HG03521 (cell line): ENCODE measurements around the gene DLG2.

Experiments used
- ATAC-seq: cut with Tn5 transposase; IDR thresholded peaks from one replicate; pipeline ENCODE4 v1.9.1; 2021; ENCODE audit warnings: mild to moderate bottlenecking, moderate library complexity; ENCODE audit not compliant: unreplicated experiment

Gene DLG2

GRCh38 chr11:84719935-84720577, 907.1 kb downstream of the DLG2 start:
- ATAC-seq = no peak

DNA sequence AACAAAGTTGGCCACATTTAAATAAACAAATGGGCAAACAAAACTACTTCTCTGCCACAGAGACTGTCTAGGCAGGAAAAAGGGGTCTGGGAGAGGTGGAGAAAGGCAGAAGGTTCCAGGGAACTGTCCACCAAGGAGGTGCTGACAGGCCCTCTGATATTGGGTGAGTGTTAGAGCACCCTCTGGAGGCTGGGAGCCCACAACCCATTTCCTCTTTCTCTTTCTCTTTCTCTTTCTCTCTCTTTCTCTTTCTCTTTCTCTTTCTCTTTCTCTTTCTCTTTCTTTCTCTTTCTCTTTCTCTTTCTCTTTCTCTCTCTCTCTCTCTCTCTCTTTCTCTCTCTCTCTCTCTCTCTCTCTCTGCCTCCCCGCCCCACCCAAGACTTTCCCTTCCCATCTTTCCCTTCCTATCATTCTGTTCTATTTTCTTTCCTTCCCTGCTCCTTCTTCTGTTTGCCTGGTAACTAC, 912.8 kb downstream of the DLG2 start:
- peak; percentile 88 for ATAC-seq

DNA sequence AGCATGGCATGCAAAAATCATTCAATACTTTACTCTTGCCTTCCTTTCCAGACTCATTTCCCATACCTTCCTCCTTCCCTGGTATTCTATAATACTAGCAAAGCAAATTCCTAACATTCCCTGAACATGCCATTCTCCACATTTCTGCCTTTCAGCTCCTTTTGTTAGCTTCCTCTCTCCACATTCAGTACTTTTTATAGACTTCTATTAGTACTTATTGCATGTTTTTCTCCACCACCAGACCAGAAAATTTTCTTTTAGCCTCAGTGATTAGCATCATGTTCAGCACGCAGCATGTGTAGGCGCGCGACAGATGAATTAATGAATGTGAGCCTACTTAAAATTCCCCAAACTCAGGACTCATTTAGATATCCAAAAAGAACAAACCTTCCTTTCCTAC, 935.3 kb downstream of the DLG2 start:
- no peak for ATAC-seq

DNA sequence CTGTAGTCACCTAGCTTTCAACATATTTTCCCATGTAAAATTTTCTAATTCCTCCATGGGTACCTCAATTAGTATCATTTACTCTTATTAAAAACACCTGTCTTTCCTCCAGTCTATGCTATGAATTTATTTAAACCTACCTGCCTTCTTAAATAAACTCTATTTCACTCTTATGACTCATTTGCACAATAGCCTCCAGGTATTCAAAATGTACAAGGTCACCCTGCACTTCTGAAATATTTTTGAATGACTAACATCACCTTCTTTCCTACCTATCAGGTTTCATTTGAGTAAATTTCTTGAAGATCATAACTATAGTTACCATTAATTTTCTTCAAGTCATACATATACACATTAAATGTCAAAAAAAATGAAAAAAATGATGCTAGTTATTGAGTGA, 939.7 kb downstream of the DLG2 start:
- ATAC-seq = no peak

DNA sequence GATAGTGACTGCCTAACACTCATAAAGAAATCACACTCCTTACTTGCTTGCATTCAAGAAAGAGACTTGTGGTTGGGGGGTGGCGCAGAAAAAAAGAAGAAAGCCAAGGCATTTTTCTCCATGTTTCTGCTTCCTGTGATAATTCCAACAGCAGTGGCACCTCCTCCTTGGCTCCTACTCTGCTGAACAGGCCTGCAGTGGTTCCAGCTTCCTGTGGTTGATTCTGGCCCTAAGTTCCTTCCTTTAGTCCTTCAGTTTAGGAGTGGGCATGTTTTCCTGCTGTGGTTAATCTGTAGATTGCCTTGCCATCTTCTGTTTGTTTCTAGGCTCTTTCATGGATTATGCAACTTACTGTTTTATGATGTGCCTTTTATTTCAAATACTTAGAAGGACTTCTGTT, 940.4 kb downstream of the DLG2 start:
- ATAC-seq = no peak

DNA sequence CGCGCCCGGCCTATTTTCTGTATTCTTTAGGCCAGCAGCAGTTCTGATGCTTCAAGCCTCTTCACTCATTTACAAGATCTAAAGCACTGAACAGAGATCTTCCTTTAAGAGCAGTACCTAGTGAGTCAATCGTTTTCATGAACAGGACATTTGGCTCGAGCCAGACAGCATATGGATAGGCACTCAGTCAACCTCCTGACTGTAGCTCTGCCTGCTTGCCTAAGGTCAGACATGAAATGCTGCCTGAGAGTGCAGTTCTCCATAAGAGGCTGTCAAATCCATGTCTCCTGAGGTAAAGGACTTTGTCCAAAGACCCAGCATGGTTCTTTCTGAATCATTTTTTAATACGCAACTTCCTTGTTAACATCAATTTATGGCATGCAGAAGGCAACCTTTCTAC, 941.2 kb downstream of the DLG2 start:
- no peak for ATAC-seq

DNA sequence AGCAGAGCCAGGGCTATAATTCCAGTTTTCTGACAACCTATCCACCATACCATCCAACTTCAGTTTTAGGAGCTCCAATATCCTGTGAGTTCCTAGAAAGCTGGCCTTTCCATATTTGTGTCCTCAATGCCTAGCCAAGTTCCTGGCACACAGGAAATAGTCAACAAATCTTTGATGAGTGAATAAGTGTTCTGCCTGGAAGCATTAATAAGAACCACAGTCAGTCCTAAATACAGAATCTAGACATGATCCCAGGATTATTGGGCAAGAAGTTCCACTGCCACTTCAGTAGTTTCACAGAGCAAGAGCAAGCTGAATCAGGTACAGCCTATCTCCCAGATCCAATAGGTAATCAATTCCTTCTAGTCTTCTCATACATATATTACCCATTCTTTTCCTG, 942.0 kb downstream of the DLG2 start:
- ATAC-seq = no peak

DNA sequence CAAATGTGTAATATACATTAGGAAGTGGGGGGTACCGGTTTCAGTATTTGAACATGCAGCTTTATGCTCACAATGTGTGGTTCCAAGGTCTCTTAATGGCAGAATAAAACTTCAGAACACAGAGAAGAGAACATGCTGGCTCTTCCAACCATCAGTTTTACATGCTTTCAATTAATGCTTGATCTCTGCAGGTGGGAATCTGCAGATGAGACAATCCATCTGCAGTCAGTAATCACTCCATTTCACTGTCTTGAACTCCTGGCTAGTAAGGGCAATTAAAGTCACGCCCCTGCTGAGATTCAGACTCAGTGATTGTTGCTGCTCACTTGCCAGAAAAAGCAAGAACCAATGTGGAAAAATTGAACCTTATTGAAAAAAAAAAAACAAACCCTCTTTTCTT, 945.7 kb downstream of the DLG2 start:
- no peak for ATAC-seq

GRCh38 chr11:84675396-84676025, 951.6 kb downstream of the DLG2 start:
- ATAC-seq = no peak

GRCh38 chr11:84673753-84674152, 953.4 kb downstream of the DLG2 start:
- no peak for ATAC-seq

- no peak for ATAC-seq
These were observed 955.7 kb downstream of the DLG2 start for GRCh38 chr11:84671325-84671999.

- no peak for ATAC-seq
These were observed 963.4 kb downstream of the DLG2 start for GRCh38 chr11:84663731-84664130.

DNA sequence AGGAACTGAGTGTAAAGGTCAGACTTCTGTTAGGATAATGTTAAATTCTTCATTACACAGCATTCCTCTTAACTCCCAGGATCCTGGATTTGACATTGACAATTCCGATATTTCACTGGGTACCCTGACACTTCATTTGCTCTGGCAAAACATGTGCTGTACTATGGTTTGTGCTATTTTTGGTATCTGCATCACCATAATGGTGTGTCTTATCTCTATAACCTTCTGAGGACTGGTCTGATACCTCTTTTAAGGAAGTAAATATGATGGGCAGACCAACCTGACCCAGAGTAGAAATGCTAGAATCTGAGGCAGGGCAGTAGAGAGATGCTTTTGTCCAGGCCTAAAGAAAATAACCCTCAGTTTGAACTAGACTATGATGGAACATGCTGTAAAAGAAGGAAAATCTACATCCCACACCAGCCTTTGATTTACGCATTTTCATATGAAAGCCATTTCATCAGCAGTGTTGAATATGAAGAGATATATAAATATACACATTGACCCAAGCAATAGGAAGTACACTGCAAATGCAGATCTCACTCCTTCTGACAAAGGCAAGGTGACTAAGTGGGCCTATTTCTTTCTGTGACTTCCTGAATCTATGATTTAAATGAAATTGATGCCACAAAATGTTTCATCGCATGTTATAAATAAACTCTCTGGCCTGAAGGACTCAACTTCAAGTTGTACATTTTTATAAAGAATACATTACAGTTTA, 966.7 kb downstream of the DLG2 start:
- no peak for ATAC-seq

GRCh38 chr11:84655712-84656111, 971.4 kb downstream of the DLG2 start:
- ATAC-seq = no peak

GRCh38 chr11:84648471-84648870, 978.7 kb downstream of the DLG2 start:
- no peak for ATAC-seq

GRCh38 chr11:84645988-84646694, 981.0 kb downstream of the DLG2 start:
- no peak for ATAC-seq

GRCh38 chr11:84642500-84642899, 984.6 kb downstream of the DLG2 start:
- no peak for ATAC-seq

GRCh38 chr11:84634309-84634708, 992.8 kb downstream of the DLG2 start:
- no peak for ATAC-seq

DNA sequence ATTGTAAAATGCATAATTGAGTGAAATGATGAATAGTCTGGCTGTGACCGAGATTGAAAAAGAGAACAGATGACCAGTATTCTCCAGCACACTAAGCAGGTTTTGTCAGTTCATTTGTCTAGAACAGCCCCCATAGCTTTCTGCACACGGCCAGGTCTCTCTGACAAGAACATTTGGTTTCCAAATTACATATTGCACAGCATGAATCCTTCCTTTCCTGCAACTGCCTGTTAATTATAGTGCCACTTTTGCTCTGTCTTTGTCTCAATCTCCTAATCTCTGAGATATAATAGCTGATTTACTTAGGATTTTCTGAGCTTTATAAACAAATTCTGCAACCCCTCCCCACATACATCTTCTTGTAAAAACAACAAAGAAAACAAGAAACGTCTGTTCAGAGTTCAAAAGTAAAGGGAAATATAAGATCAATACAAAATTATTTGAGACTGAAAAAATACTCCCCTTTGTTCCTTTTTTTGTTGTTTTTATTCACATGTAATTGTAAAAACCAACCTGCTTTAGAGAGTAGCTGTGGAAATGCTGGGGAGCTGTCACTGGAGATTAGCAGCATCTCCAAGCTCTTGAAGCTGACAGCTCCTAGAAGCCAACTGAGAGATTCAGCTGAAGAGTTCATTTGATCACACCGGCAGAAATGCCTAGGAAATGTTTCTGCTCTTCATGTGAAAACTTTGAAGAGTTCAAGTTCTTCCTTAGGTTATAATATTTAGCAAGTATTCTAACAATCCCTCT, 998.1 kb downstream of the DLG2 start:
- ATAC-seq = no peak

GRCh38 chr11:84626256-84626655, 1000.9 kb downstream of the DLG2 start:
- no peak for ATAC-seq
